ENCODE data around the gene BRI3. TPM values are rescaled to one million over a fixed set of nuclear protein-coding genes. Genes with fewer than 3 reads are reported as not detected.

The BRI3 gene
- polyA plus RNA-seq, 1 donor (not counting 4 experiments of a cell fraction or from before 2014, with no cell fraction given), result 121 TPM

DNA sequence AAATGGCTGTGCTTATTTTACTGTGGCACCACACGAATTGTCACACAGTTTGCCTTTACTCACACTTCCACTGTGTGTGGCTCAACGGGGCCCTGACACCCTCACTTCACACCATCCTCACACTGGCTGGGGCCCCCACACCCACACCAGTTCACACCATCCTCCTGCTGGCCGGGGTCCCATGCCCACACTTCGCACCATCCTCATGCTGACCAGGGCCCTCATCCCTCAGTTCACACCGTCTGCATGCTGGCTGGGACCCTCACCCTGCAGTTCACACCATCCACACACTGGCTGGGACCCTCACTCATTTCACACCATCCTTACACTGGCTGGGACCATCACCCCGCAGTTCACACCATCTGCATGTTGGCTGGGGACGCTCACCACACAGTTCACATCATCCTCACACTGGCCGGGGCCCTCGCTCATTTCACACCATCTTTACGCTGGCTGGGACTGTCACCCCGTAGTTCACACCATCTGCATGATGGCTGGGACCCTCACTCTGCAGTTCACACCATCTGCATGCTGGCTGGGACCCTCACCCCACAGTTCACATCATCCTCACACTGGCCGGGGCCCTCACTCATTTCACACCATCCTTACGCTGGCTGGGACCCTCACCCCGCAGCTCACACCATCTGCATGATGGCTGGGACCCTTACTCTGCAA lies 36.0 kb downstream of the BRI3 start:
- Histone ChIP-seq H3K27me3 (ENCODE audit: control insufficient read depth, extremely low read depth, insufficient read depth, low read length) (no peaks in the 10 kb centered on the region), H3K79me2 (ENCODE audit: control insufficient read depth, insufficient read depth, low read length) (peaks cover 27% of the 10 kb centered on the region), H3K9me1 (ENCODE audit: control insufficient read depth, extremely low read depth, insufficient read depth, low read length) (no peaks in the 10 kb centered on the region), H3K4me1 (ENCODE audit: control insufficient read depth, extremely low read depth, insufficient read depth, low read length) (peaks cover 11% of the 10 kb centered on the region), H2AFZ (ENCODE audit: control insufficient read depth, low read length) (no peak overlapping the region), H3K27ac (ENCODE audit: control insufficient read depth, insufficient read depth, low read length) (no peak overlapping the region), H3K4me3 (ENCODE audit: control insufficient read depth in 2 of 3, extremely low read depth in 1 of 3, insufficient read depth in 2 of 3, low read depth in 1 of 3, low read length in 3 of 3) (no peak overlapping the region), H3K4me2 (ENCODE audit: control insufficient read depth, extremely low read depth, insufficient read depth, low read depth, low read length) (no peak overlapping the region), H4K20me1 (ENCODE audit: control insufficient read depth, extremely low read depth, insufficient read depth, low read length) (peaks cover 5% of the 10 kb centered on the region), H3K9ac (ENCODE audit: control insufficient read depth, extremely low read depth, insufficient read depth, low read length) (no peak overlapping the region), H3K36me3 (ENCODE audit: control insufficient read depth in 2 of 2, extremely low read depth in 1 of 2, insufficient read depth in 2 of 2, low read length in 2 of 2) (peaks cover 19 to 28% of the 10 kb centered on the region in 2 experiments), H3K9me3 (ENCODE audit: control insufficient read depth, low read depth, low read length) (no peaks in the 10 kb centered on the region)
- no peak for FAIRE-seq
- TF ChIP-seq, protein P1, sequence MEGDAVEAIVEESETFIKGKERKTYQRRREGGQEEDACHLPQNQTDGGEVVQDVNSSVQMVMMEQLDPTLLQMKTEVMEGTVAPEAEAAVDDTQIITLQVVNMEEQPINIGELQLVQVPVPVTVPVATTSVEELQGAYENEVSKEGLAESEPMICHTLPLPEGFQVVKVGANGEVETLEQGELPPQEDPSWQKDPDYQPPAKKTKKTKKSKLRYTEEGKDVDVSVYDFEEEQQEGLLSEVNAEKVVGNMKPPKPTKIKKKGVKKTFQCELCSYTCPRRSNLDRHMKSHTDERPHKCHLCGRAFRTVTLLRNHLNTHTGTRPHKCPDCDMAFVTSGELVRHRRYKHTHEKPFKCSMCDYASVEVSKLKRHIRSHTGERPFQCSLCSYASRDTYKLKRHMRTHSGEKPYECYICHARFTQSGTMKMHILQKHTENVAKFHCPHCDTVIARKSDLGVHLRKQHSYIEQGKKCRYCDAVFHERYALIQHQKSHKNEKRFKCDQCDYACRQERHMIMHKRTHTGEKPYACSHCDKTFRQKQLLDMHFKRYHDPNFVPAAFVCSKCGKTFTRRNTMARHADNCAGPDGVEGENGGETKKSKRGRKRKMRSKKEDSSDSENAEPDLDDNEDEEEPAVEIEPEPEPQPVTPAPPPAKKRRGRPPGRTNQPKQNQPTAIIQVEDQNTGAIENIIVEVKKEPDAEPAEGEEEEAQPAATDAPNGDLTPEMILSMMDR (optimal IDR thresholded peaks at IDR 0.05 in 1 of 3, IDR thresholded peaks at IDR 0.05 in 1 of 3, conservative IDR thresholded peaks at IDR 0.05 in 1 of 3; ENCODE audit: extremely low read depth in 1 of 3, insufficient read depth in 2 of 3, low read length in 3 of 3), result no peak
- TF ChIP-seq EZH2 (IDR thresholded peaks at IDR 0.05; ENCODE audit: low read length), result no peak
- no peak for DNase-seq (ENCODE audit: low read depth, low spot score)
- dilution Hi-C loops (cut with MboI; ENCODE audit: extremely low pct_ligation_motif_present, low sequenced_read_pairs), result no loop called here

DNA sequence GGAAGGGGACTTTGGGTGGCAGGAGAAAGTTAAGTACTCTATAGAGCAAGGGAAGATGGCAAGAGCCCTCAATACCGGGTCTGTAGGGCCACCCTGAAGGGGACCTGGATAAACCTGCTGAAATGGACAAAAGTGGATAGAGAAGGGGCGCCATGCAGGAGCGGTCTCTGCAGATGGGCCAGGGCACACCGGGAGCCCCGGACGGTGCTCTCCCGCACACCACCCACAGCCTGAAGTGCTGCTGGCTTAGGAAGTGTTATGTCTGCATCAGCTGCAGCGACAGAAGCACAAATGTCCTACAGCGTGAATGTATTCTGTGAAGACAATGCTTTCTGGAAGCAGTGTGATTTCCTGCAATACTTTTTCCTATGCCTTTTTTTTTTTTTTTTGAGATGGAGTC lies 37.7 kb downstream of the BRI3 start:
- Histone ChIP-seq H3K9ac (ENCODE audit: control insufficient read depth, extremely low read depth, insufficient read depth, low read length) (no peak overlapping the region), H3K4me3 (ENCODE audit: control insufficient read depth in 2 of 3, extremely low read depth in 1 of 3, insufficient read depth in 2 of 3, low read depth in 1 of 3, low read length in 3 of 3) (no peak overlapping the region), H3K4me1 (ENCODE audit: control insufficient read depth, extremely low read depth, insufficient read depth, low read length) (peaks cover 3% of the 10 kb centered on the region), H4K20me1 (ENCODE audit: control insufficient read depth, extremely low read depth, insufficient read depth, low read length) (peaks cover 8% of the 10 kb centered on the region), H3K27ac (ENCODE audit: control insufficient read depth, insufficient read depth, low read length) (no peak overlapping the region), H3K79me2 (ENCODE audit: control insufficient read depth, insufficient read depth, low read length) (peaks cover 42% of the 10 kb centered on the region), H2AFZ (ENCODE audit: control insufficient read depth, low read length) (no peak overlapping the region), H3K9me1 (ENCODE audit: control insufficient read depth, extremely low read depth, insufficient read depth, low read length) (no peaks in the 10 kb centered on the region), H3K27me3 (ENCODE audit: control insufficient read depth, extremely low read depth, insufficient read depth, low read length) (no peaks in the 10 kb centered on the region), H3K9me3 (ENCODE audit: control insufficient read depth, low read depth, low read length) (no peaks in the 10 kb centered on the region), H3K36me3 (ENCODE audit: control insufficient read depth in 2 of 2, extremely low read depth in 1 of 2, insufficient read depth in 2 of 2, low read length in 2 of 2) (peaks cover 20 to 25% of the 10 kb centered on the region in 2 experiments), H3K4me2 (ENCODE audit: control insufficient read depth, extremely low read depth, insufficient read depth, low read depth, low read length) (no peak overlapping the region)
- TF ChIP-seq EZH2 (IDR thresholded peaks at IDR 0.05; ENCODE audit: low read length), result no peak
- TF ChIP-seq, protein P1 (optimal IDR thresholded peaks at IDR 0.05 in 1 of 3, IDR thresholded peaks at IDR 0.05 in 1 of 3, conservative IDR thresholded peaks at IDR 0.05 in 1 of 3; ENCODE audit: extremely low read depth in 1 of 3, insufficient read depth in 2 of 3, low read length in 3 of 3), result no peak
- FAIRE-seq (no peak), DNase-seq (ENCODE audit: low read depth, low spot score) (no peak)
- dilution Hi-C loops (cut with MboI; ENCODE audit: extremely low pct_ligation_motif_present, low sequenced_read_pairs), result no loop called here
